ENCODE measurements around the gene ATF5. TPM values are rescaled to one million over a fixed set of nuclear protein-coding genes. Genes with fewer than 3 reads are reported as not detected.

Gene ATF5
- 10 to 100 TPM; 20.8 to 38.5 (median 22.9) TPM for polyA plus RNA-seq (ENCODE audit: insufficient read depth in 1 of 5, insufficient read length in 5 of 5, low replicate concordance in 1 of 5)
- long read RNA-seq, donor 1, partial matches to known transcripts = 27 of 56 reads
- long read RNA-seq, donor 1, other reads (novel, unspliced or antisense) = 22 of 56 reads
- long read RNA-seq, donor 2, partial matches to known transcripts = 115 of 120 reads
- long read RNA-seq, donor 2, other reads (novel, unspliced or antisense) = 0 of 120 reads
- long read RNA-seq, donor 3, partial matches to known transcripts = 7 of 15 reads
- long read RNA-seq, donor 3, other reads (novel, unspliced or antisense) = 0 of 15 reads
- long read RNA-seq, donor 4, partial matches to known transcripts = 5 of 10 reads
- long read RNA-seq, donor 4, other reads (novel, unspliced or antisense) = 0 of 10 reads
- long read RNA-seq, donor 5, partial matches to known transcripts = 0 of 7 reads
- long read RNA-seq, donor 5, other reads (novel, unspliced or antisense) = 0 of 7 reads
- long read RNA-seq, donor 6, transcript ATF5-201 (3 exons, 2,069 nt) = major isoform, 6 of 8 reads
- long read RNA-seq, donor 6, partial matches to known transcripts = 0 of 8 reads
- long read RNA-seq, donor 6, other reads (novel, unspliced or antisense) = 0 of 8 reads
- long read RNA-seq, donor 7, transcript ATF5-201 (3 exons, 2,069 nt) = major isoform, 7 of 12 reads
- long read RNA-seq, donor 7, transcript ATF5-205 (2 exons, 682 nt) = minor isoform, 5 of 12 reads
- long read RNA-seq, donor 7, partial matches to known transcripts = 0 of 12 reads
- long read RNA-seq, donor 7, other reads (novel, unspliced or antisense) = 0 of 12 reads
- long read RNA-seq, donor 8, partial matches to known transcripts = 0 of 2 reads
- long read RNA-seq, donor 8, other reads (novel, unspliced or antisense) = 0 of 2 reads

DNA sequence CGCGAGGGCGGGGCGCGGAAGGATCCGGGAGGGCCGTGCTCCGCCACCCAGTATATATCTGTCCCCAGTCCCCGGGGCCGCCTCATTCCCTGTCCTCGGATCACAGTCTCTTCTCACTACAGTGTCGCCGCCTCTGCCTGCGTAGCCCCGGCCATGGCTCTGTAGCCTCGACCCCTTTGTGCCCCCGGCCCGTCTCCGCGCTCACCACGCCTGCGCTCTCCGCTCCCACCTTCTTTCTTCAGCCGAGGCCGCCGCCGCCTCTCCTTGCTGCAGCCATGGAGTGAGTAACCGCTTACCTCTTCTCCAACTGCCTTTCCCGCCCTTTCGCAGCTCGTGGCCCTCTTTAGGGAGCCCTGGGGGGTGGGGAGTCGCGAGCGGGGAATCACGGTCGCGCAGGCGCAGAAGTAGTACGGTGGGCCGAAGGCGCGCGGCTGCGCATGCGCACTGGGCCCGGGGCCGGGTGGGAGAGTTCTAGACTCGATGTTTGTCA is at the start of gene ATF5, which contains the start of gene NUP62:
TSS of gene ATF5 (plus strand) at position 85 of the 490 bp plus-strand sequence. CDS start 1,646 bp downstream, outside the sequence.
TSS of gene NUP62 (minus strand) at position 384 of the 490 bp plus-strand sequence. CDS start 19,697 bp downstream, outside the sequence.
- DNase-seq = no peak

DNA sequence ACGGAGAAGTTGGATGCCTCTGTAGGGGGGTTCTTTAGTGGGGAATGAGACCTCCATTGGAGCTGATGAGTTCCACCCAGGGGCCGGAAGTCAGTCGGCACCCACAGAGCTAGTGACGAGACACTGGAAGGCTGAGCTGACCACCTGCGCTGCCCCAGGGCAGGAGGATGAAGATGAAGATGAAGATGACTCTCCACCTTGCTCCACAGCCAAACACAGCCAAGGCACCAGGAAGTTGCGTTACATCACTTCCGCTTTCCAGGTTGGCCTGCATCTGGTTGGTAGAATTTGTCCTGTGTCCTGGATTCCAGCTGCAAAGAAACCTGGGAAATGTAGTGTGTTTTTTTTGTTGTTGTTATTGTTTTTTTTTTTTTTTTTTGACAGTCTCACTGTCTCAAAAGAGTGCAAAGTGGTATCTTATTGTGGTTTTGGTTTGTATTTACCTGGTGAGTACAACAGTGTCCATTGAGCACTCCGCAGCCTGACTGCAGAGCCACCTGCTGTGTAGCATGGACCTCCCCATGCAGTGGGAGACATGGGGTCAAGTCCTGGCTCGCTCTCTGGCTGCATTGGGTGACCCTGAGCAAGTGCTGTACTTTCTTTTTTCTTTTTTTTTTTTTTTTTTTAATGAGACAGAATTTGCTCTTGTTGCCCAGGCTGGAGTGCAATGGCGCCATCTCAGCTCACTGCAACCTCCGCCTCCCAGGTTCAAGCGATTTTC is 49.6 kb upstream of the ATF5 start:
- DNase-seq = no peak

- DNase-seq = no peak
Measured at GRCh38 chr19:49880162-49880869, 48.7 kb upstream of the ATF5 start.

GRCh38 chr19:49881186-49881585 is 47.8 kb upstream of the ATF5 start:
- DNase-seq = no peak

DNA sequence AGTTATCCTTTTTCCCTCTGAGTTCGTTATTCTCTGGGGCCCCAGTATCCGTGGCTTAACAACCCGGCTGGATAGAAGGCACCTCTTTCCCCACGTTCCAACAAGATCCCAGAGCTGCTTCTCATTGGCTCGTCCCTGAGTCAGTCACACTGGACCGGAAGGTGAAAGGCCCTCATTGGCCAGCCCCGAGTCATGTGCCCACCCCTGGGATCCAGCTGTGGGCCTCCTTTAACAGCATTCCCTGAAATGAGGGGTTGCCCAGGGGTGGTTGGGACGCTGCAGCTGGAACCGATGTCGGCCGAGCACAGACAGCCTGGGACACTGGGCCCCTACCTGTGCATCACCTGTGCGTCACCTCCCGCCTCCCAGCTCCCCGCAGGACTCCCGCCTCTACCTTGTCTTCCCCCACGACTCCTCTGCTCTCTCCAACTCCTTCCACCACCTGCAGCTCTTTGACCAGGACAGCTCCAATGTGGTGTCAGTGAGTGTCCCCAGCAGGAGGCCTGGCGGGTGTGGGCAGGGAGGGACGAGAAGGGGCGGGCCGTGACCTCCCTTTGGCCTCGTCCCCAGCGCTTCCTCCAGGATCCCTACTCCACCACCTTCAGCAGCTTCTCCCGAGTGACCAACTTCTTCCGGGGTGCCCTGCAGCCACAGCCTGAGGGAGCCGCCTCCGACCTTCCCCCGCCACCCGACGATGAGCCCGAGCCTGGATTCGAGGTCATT is 47.2 kb upstream of the ATF5 start:
- no peak for DNase-seq

DNA sequence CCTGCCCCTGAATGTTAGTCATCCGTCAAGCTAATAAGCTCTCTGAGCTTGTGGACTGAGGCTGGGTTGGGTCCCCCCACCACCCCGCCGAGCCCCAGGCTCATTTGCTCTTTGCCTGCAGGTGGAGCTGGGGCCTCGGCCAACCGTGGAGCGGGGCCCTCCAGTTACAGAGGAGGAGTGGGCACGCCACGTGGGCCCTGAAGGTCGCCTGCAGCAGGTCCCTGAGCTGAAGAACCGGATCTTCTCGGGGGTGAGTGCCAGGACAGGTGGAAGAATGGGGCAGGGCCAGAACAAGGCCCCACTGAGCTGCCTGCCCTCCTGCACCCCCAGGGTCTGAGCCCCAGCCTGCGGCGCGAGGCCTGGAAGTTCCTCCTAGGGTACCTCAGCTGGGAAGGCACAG is 46.4 kb upstream of the ATF5 start:
- no peak for DNase-seq

- no peak for DNase-seq
Measured at GRCh38 chr19:49883094-49883493, 45.9 kb upstream of the ATF5 start.

DNA sequence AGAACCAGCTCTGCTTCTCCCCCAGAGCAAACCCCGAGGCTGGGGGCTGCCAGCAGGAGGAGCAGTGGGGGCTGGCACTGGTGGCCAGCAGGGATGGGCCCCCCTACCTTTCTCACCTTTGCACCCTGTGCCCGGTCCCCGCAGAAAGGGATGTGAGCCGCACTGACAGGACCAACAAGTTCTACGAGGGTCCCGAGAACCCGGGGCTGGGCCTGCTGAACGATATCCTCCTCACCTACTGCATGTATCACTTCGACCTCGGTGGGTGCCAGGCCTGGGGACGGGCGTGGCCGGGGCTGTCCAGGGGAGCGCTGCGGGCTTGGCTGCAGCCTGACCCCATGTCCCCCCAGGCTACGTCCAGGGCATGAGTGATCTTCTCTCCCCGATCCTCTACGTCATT is 44.9 kb upstream of the ATF5 start:
- DNase-seq = no peak

DNA sequence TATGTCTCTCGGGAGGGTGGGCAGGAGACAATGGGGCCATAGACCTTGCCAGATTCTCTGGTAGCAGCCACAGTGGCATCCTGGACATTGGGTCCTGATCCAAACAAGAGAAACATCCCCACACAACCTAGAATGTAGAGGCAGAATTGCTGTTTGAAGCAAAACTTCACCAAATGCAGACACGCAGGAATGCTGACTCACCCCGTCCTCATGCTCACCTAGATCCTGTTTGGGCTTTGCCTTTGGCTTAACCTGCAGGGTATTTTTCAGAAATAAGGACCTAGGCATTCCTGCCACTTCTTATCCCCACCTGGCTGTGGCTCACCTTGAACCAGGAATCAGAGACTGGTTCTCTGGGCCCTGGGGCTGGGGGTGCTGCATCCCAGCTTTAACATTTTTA is 44.2 kb upstream of the ATF5 start:
- no peak for DNase-seq

- DNase-seq = no peak
Measured at GRCh38 chr19:49887037-49887664, 41.9 kb upstream of the ATF5 start.

- no peak for DNase-seq
Measured at GRCh38 chr19:49887665-49888509, 41.1 kb upstream of the ATF5 start.

DNA sequence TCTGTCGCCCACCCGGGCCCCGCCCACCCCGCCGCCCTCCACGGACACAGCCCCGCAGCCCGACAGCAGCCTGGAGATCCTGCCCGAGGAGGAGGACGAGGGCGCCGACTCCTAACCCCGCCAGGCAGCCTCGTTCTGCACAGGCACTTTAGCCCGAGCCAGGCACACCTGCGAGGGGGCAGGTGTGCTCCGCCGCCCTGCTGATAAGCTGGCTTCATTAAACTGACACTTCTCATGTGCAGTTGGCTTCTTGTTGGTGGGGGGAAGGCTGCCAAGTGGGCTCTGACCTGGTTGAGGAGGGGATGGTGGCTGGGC is 40.5 kb upstream of the ATF5 start:
- no peak for DNase-seq

DNA sequence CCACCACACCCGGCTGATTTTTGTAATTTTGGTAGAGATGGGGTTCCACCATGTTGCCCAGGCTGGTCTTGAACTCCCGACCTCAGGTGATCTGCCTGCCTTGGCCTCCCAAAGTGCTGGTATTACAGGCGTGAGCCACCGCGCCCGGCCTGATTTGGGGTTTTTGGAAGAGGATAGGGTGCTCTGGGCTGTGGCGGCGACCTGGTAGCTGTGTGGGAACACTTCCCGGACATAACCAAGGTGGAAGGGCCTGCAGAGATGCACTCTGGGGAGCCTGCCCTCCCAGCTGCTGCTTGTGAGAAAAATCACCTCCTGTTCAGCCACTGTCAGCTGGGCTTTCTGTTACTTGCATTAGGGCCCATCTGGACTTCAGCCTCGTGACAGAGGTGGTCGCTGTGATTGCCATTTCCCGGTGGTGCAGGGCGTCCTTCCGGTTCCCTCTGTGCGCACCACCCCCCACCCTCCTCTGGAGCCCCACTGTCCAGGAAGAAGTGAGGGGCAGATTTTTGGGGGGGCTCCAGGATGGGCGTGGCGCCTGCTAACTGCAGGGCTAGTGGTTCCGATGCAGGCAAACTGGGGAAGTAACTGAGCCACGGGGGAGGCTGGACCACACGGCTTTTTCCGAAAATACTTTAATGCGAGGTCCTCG is 39.8 kb upstream of the ATF5 start:
- no peak for DNase-seq

GRCh38 chr19:49889687-49890348 is 39.2 kb upstream of the ATF5 start:
- peak; percentile 75 to 76 for DNase-seq

DNA sequence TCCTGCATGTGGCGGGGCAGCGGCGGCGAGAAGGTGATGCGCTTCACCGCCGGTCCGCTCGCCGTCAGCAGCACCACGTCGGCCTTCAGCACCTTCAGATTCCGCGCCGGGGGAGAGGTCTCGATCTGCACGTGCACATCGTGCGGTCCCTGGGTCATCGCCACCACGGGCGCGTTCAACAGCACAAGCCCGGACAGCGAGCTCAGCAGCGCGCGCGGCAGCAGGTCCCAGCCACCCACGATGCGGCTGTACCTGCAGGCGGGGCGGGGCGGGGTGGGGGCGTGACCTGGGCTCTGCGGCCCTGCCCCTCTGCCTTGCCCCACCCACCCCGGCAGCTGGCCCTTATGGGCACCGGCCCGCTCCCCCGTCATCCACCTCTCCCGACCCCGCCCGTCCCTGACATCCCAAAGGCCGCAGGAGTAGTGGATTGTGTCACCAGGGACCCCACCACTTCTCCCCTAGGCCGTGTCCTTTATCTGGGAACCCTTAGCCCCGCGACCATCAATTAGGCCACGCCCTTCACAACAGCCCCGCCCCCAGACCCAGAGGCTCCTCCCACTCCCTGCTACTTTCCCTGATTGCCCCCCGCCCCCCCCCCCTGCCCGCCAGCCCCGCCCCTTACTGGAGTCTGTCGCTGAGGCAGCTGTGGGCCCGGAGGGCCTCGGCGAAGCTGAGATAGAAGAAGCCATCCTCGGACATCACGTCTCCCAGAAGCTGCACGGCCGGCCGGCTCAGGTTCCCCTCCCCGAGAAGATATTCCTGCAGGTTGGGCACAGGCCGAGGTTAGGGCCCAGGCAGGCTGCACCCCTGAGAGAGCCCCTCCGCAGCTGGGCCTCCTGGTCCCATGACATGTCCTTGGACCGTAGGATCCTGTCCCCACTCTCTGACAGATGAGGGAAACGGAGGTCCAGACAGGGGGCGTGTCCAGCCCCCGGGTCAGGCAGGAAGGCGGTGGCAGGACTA is 38.4 kb upstream of the ATF5 start:
- no peak for DNase-seq

GRCh38 chr19:49891393-49891792 is 37.6 kb upstream of the ATF5 start:
- DNase-seq = no peak

DNA sequence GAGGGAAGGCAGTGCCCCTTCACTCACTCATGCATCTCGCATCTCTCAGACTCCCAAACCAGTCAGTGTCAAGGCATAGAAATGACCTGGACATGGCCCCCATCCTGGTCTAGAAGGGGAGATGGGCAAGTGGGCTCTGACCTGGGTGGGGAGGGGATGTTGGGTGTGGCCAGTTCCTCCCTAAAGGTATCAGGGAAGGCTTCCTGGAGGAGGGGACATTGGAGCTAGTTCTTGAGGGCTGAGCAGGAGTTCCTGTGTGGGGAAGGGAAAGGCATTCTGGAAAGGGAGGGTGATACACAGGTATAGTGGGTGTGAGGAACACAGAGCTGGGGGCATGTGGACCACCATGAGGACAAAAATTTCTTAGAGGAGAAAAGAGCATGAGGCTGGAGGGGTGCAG is 36.3 kb upstream of the ATF5 start:
- DNase-seq = no peak
